HG03520 (cell line): ENCODE measurements around the gene KCTD21.
"Not testable (repeated sequence)": the region's sequence is repeated elsewhere in the genome, so short reads cannot be mapped to it uniquely, and the experiment has no call there.

ENCODE experiments used
- ATAC-seq: cut with Tn5 transposase; IDR thresholded peaks from one replicate; pipeline ENCODE4 v1.9.1; 2021; ENCODE audit warnings: mild to moderate bottlenecking, moderate library complexity; ENCODE audit not compliant: unreplicated experiment

KCTD21 gene

GRCh38 chr11:78179459-78180071 is 8.9 kb downstream of the KCTD21 start:
- ATAC-seq: no peak

GRCh38 chr11:78177216-78177615 is 11.2 kb downstream of the KCTD21 start:
- no peak for ATAC-seq

GRCh38 chr11:78176605-78177141 is 11.8 kb downstream of the KCTD21 start:
- ATAC-seq: no peak

GRCh38 chr11:78175862-78176261 is 12.6 kb downstream of the KCTD21 start:
- not testable (repeated sequence) for ATAC-seq

GRCh38 chr11:78171951-78172350 is 16.5 kb downstream of the KCTD21 start:
- no peak for ATAC-seq

GRCh38 chr11:78170874-78171549 is 17.4 kb downstream of the KCTD21 start:
- no peak for ATAC-seq

GRCh38 chr11:78170413-78170812 is 18.0 kb downstream of the KCTD21 start:
- ATAC-seq: no peak

- no peak for ATAC-seq
Observed at GRCh38 chr11:78168539-78169477, 19.6 kb downstream of the KCTD21 start.

- no peak for ATAC-seq
Observed at GRCh38 chr11:78166855-78167469, 21.5 kb downstream of the KCTD21 start.

GRCh38 chr11:78164471-78164870 is 24.0 kb downstream of the KCTD21 start:
- ATAC-seq: no peak

- no peak for ATAC-seq
Observed at GRCh38 chr11:78163828-78164227, 24.6 kb downstream of the KCTD21 start.

GRCh38 chr11:78161962-78162371 is 26.5 kb downstream of the KCTD21 start:
- ATAC-seq: no peak

GRCh38 chr11:78161346-78161745 is 27.1 kb downstream of the KCTD21 start:
- ATAC-seq: no peak

- ATAC-seq: no peak
Observed at GRCh38 chr11:78160557-78160956, 27.9 kb downstream of the KCTD21 start.

GRCh38 chr11:78158987-78159652 is 29.3 kb downstream of the KCTD21 start:
- no peak for ATAC-seq

GRCh38 chr11:78156127-78156844 is 32.1 kb downstream of the KCTD21 start:
- ATAC-seq: no peak

GRCh38 chr11:78151804-78152203 is 36.6 kb downstream of the KCTD21 start:
- ATAC-seq: no peak

GRCh38 chr11:78150754-78151153 is 37.7 kb downstream of the KCTD21 start:
- ATAC-seq: no peak

GRCh38 chr11:78150346-78150745 is 38.1 kb downstream of the KCTD21 start:
- ATAC-seq: no peak

GRCh38 chr11:78149646-78150045 is 38.8 kb downstream of the KCTD21 start:
- no peak for ATAC-seq
